ENCODE measurements around the gene ELK3.

Gene ELK3

GRCh38 chr12:96195845-96196451 lies 1.8 kb downstream of the ELK3 start:
- no peak overlapping the region for H3K27ac ChIP-seq (ENCODE audit: low read depth, low read length)
- H4K20me1 ChIP-seq (ENCODE audit: low read depth, low read length): no peaks in the 10 kb centered on the region
- H3F3A ChIP-seq (ENCODE audit: insufficient read depth): 0 out of 2 replicates have a peak, but pooled peaks cover 6% of the 10 kb centered on the region
- TF ChIP-seq CTCF (IDR thresholded peaks at IDR 0.05; ENCODE audit: insufficient read depth, low read length, poor library complexity, severe bottlenecking) (no peak), EZH2phosphoT487 (conservative IDR thresholded peaks at IDR 0.05; ENCODE audit: low read length) (no peak)
- H3K4me3 ChIP-seq (ENCODE audit: insufficient read depth, low read length, poor library complexity, severe bottlenecking): no peak overlapping the region
- H3K27me3 ChIP-seq (ENCODE audit: low read length): no peaks in the 10 kb centered on the region; the same call in 1 of the 2 replicates
- H2AFZ ChIP-seq (ENCODE audit: low read depth, low read length, severe bottlenecking): no peak overlapping the region
- H3K9me2 ChIP-seq (replicated peaks; ENCODE audit: insufficient read depth, low read length): no peaks in the 10 kb centered on the region
- no peak overlapping the region for H3K9ac ChIP-seq (ENCODE audit: low read length)
- no peaks in the 10 kb centered on the region for H3K36me3 ChIP-seq (ENCODE audit: low read length)
- H3K4me2 ChIP-seq (ENCODE audit: low read depth, low read length, poor library complexity, severe bottlenecking): no peak overlapping the region
- H3K79me2 ChIP-seq (ENCODE audit: insufficient read depth, low read length): no peaks in the 10 kb centered on the region
- no peaks in the 10 kb centered on the region for H3K9me3 ChIP-seq (ENCODE audit: insufficient read depth, low read length)

- no peaks in the 10 kb centered on the region for H3K36me3 ChIP-seq (ENCODE audit: low read length)
- no peaks in the 10 kb centered on the region for H3K9me3 ChIP-seq (ENCODE audit: insufficient read depth, low read length)
- no peaks in the 10 kb centered on the region; the same call in 1 of the 2 replicates for H3K27me3 ChIP-seq (ENCODE audit: low read length)
- no peaks in the 10 kb centered on the region for H4K20me1 ChIP-seq (ENCODE audit: low read depth, low read length)
- H3K9ac ChIP-seq (ENCODE audit: low read length): no peak overlapping the region
- H3F3A ChIP-seq (ENCODE audit: insufficient read depth): 0 out of 2 replicates have a peak, but pooled peaks cover 4% of the 10 kb centered on the region
- no peak overlapping the region for H3K27ac ChIP-seq (ENCODE audit: low read depth, low read length)
- no peaks in the 10 kb centered on the region for H3K9me2 ChIP-seq (replicated peaks; ENCODE audit: insufficient read depth, low read length)
- TF ChIP-seq CTCF (IDR thresholded peaks at IDR 0.05; ENCODE audit: insufficient read depth, low read length, poor library complexity, severe bottlenecking): no peak
- no peak for TF ChIP-seq EZH2phosphoT487 (conservative IDR thresholded peaks at IDR 0.05; ENCODE audit: low read length)
- H2AFZ ChIP-seq (ENCODE audit: low read depth, low read length, severe bottlenecking): no peak overlapping the region
- H3K4me2 ChIP-seq (ENCODE audit: low read depth, low read length, poor library complexity, severe bottlenecking): no peak overlapping the region
- no peak overlapping the region for H3K4me3 ChIP-seq (ENCODE audit: insufficient read depth, low read length, poor library complexity, severe bottlenecking)
- no peaks in the 10 kb centered on the region for H3K79me2 ChIP-seq (ENCODE audit: insufficient read depth, low read length)
Observed at GRCh38 chr12:96196781-96197180, 2.6 kb downstream of the ELK3 start.

- TF ChIP-seq CTCF (IDR thresholded peaks at IDR 0.05; ENCODE audit: insufficient read depth, low read length, poor library complexity, severe bottlenecking) (no peak), EZH2phosphoT487 (conservative IDR thresholded peaks at IDR 0.05; ENCODE audit: low read length) (no peak)
- no peak overlapping the region for H3K27ac ChIP-seq (ENCODE audit: low read depth, low read length)
- H3K9me2 ChIP-seq (replicated peaks; ENCODE audit: insufficient read depth, low read length): no peaks in the 10 kb centered on the region
- no peak overlapping the region for H3K4me3 ChIP-seq (ENCODE audit: insufficient read depth, low read length, poor library complexity, severe bottlenecking)
- H3K9me3 ChIP-seq (ENCODE audit: insufficient read depth, low read length): no peaks in the 10 kb centered on the region
- no peaks in the 10 kb centered on the region for H3K79me2 ChIP-seq (ENCODE audit: insufficient read depth, low read length)
- no peaks in the 10 kb centered on the region; the same call in 1 of the 2 replicates for H3K27me3 ChIP-seq (ENCODE audit: low read length)
- H3K4me2 ChIP-seq (ENCODE audit: low read depth, low read length, poor library complexity, severe bottlenecking): no peak overlapping the region
- no peaks in the 10 kb centered on the region for H3F3A ChIP-seq (ENCODE audit: insufficient read depth)
- H4K20me1 ChIP-seq (ENCODE audit: low read depth, low read length): no peaks in the 10 kb centered on the region
- H2AFZ ChIP-seq (ENCODE audit: low read depth, low read length, severe bottlenecking): no peak overlapping the region
- no peak overlapping the region for H3K9ac ChIP-seq (ENCODE audit: low read length)
- no peaks in the 10 kb centered on the region for H3K36me3 ChIP-seq (ENCODE audit: low read length)
Observed at GRCh38 chr12:96197503-96198272, 3.5 kb downstream of the ELK3 start.
